ENCODE results near the gene FKBP1B.
A peak's percentile ranks its signal among the peaks of the same experiment; 100 is the strongest.

FKBP1B gene

GRCh38 chr2:24015562-24016375 is 33.8 kb upstream of the FKBP1B start:
- Histone ChIP-seq H3K36me3 (ENCODE audit: insufficient read depth, low read length) (no peaks in the 10 kb centered on the region), H3K4me3 (ENCODE audit: low read length) (peak overlapping the region; percentile 23), H3K9me3 (replicated peaks; ENCODE audit: low read length) (no peaks in the 10 kb centered on the region), H3K4me1 (ENCODE audit: control insufficient read depth, insufficient read depth, low read length) (peaks cover 31% of the 10 kb centered on the region), H3K9ac (ENCODE audit: low read depth, low read length) (peak overlapping the region; percentile 64), H3K4me2 (ENCODE audit: low read length) (peak overlapping the region; percentile 63), H3K27me3 (ENCODE audit: control insufficient read depth, insufficient read depth, low read length) (no peaks in the 10 kb centered on the region)

GRCh38 chr2:24016376-24016761 is 33.2 kb upstream of the FKBP1B start:
- no peaks in the 10 kb centered on the region for H3K9me3 ChIP-seq (replicated peaks; ENCODE audit: low read length)
- H3K9ac ChIP-seq (ENCODE audit: low read depth, low read length): peak overlapping the region; percentile 64
- H3K27me3 ChIP-seq (ENCODE audit: control insufficient read depth, insufficient read depth, low read length): no peaks in the 10 kb centered on the region
- no peak overlapping the region for H3K4me3 ChIP-seq (ENCODE audit: low read length)
- peaks cover 31% of the 10 kb centered on the region for H3K4me1 ChIP-seq (ENCODE audit: control insufficient read depth, insufficient read depth, low read length)
- peak overlapping the region; percentile 55 for H3K4me2 ChIP-seq (ENCODE audit: low read length)
- no peaks in the 10 kb centered on the region for H3K36me3 ChIP-seq (ENCODE audit: insufficient read depth, low read length)

- Histone ChIP-seq H3K4me1 (ENCODE audit: control insufficient read depth, insufficient read depth, low read length) (peaks cover 31% of the 10 kb centered on the region), H3K36me3 (ENCODE audit: insufficient read depth, low read length) (no peaks in the 10 kb centered on the region), H3K27me3 (ENCODE audit: control insufficient read depth, insufficient read depth, low read length) (no peaks in the 10 kb centered on the region), H3K4me3 (ENCODE audit: low read length) (no peak overlapping the region), H3K4me2 (ENCODE audit: low read length) (no peak overlapping the region), H3K9me3 (replicated peaks; ENCODE audit: low read length) (no peaks in the 10 kb centered on the region), H3K9ac (ENCODE audit: low read depth, low read length) (no peak overlapping the region)
Measured at GRCh38 chr2:24016853-24017703, 32.5 kb upstream of the FKBP1B start.

GRCh38 chr2:24017711-24018110 is 31.8 kb upstream of the FKBP1B start:
- no peak overlapping the region for H3K9ac ChIP-seq (ENCODE audit: low read depth, low read length)
- no peak overlapping the region for H3K4me2 ChIP-seq (ENCODE audit: low read length)
- H3K9me3 ChIP-seq (replicated peaks; ENCODE audit: low read length): no peaks in the 10 kb centered on the region
- no peak overlapping the region for H3K4me3 ChIP-seq (ENCODE audit: low read length)
- no peaks in the 10 kb centered on the region for H3K27me3 ChIP-seq (ENCODE audit: control insufficient read depth, insufficient read depth, low read length)
- H3K36me3 ChIP-seq (ENCODE audit: insufficient read depth, low read length): peaks cover 3% of the 10 kb centered on the region
- peaks cover 27% of the 10 kb centered on the region for H3K4me1 ChIP-seq (ENCODE audit: control insufficient read depth, insufficient read depth, low read length)

GRCh38 chr2:24018241-24018640 is 31.3 kb upstream of the FKBP1B start:
- Histone ChIP-seq H3K4me1 (ENCODE audit: control insufficient read depth, insufficient read depth, low read length) (peaks cover 27% of the 10 kb centered on the region), H3K36me3 (ENCODE audit: insufficient read depth, low read length) (peaks cover 6% of the 10 kb centered on the region), H3K4me3 (ENCODE audit: low read length) (no peak overlapping the region), H3K4me2 (ENCODE audit: low read length) (no peak overlapping the region), H3K27me3 (ENCODE audit: control insufficient read depth, insufficient read depth, low read length) (no peaks in the 10 kb centered on the region), H3K9ac (ENCODE audit: low read depth, low read length) (no peak overlapping the region), H3K9me3 (replicated peaks; ENCODE audit: low read length) (no peaks in the 10 kb centered on the region)

- Histone ChIP-seq H3K9me3 (replicated peaks; ENCODE audit: low read length) (no peaks in the 10 kb centered on the region), H3K4me3 (ENCODE audit: low read length) (no peak overlapping the region), H3K27me3 (ENCODE audit: control insufficient read depth, insufficient read depth, low read length) (no peaks in the 10 kb centered on the region), H3K9ac (ENCODE audit: low read depth, low read length) (no peak overlapping the region), H3K4me2 (ENCODE audit: low read length) (no peak overlapping the region), H3K36me3 (ENCODE audit: insufficient read depth, low read length) (peaks cover 16% of the 10 kb centered on the region), H3K4me1 (ENCODE audit: control insufficient read depth, insufficient read depth, low read length) (peaks cover 32% of the 10 kb centered on the region)
Measured at GRCh38 chr2:24019729-24020128, 29.8 kb upstream of the FKBP1B start.

- Histone ChIP-seq H3K4me2 (ENCODE audit: low read length) (no peak overlapping the region), H3K9ac (ENCODE audit: low read depth, low read length) (no peak overlapping the region), H3K4me3 (ENCODE audit: low read length) (no peak overlapping the region)
Measured at GRCh38 chr2:24020244-24020643, 29.3 kb upstream of the FKBP1B start.

GRCh38 chr2:24021122-24021998 is 28.2 kb upstream of the FKBP1B start:
- H3K27me3 ChIP-seq (ENCODE audit: control insufficient read depth, insufficient read depth, low read length): no peaks in the 10 kb centered on the region
- no peak overlapping the region for H3K9ac ChIP-seq (ENCODE audit: low read depth, low read length)
- peaks cover 16% of the 10 kb centered on the region for H3K36me3 ChIP-seq (ENCODE audit: insufficient read depth, low read length)
- H3K9me3 ChIP-seq (replicated peaks; ENCODE audit: low read length): no peaks in the 10 kb centered on the region
- no peak overlapping the region for H3K4me2 ChIP-seq (ENCODE audit: low read length)
- peaks cover 16% of the 10 kb centered on the region for H3K4me1 ChIP-seq (ENCODE audit: control insufficient read depth, insufficient read depth, low read length)
- no peak overlapping the region for H3K4me3 ChIP-seq (ENCODE audit: low read length)

More at GRCh38 chr2:24020244-24020643, 29.3 kb upstream of the FKBP1B start:
- Histone ChIP-seq H3K4me1 (ENCODE audit: control insufficient read depth, insufficient read depth, low read length) (peaks cover 27% of the 10 kb centered on the region), H3K36me3 (ENCODE audit: insufficient read depth, low read length) (peaks cover 16% of the 10 kb centered on the region), H3K27me3 (ENCODE audit: control insufficient read depth, insufficient read depth, low read length) (no peaks in the 10 kb centered on the region), H3K9me3 (replicated peaks; ENCODE audit: low read length) (no peaks in the 10 kb centered on the region)

GRCh38 chr2:24022324-24022974 is 27.1 kb upstream of the FKBP1B start:
- Histone ChIP-seq H3K27me3 (ENCODE audit: control insufficient read depth, insufficient read depth, low read length) (no peaks in the 10 kb centered on the region), H3K9ac (ENCODE audit: low read depth, low read length) (no peak overlapping the region), H3K4me3 (ENCODE audit: low read length) (no peak overlapping the region), H3K4me2 (ENCODE audit: low read length) (no peak overlapping the region), H3K9me3 (replicated peaks; ENCODE audit: low read length) (no peaks in the 10 kb centered on the region), H3K4me1 (ENCODE audit: control insufficient read depth, insufficient read depth, low read length) (peaks cover 8% of the 10 kb centered on the region), H3K36me3 (ENCODE audit: insufficient read depth, low read length) (peaks cover 16% of the 10 kb centered on the region)

- peaks cover 8% of the 10 kb centered on the region for H3K4me1 ChIP-seq (ENCODE audit: control insufficient read depth, insufficient read depth, low read length)
- H3K4me3 ChIP-seq (ENCODE audit: low read length): no peak overlapping the region
- no peak overlapping the region for H3K4me2 ChIP-seq (ENCODE audit: low read length)
- peaks cover 16% of the 10 kb centered on the region for H3K36me3 ChIP-seq (ENCODE audit: insufficient read depth, low read length)
- H3K9ac ChIP-seq (ENCODE audit: low read depth, low read length): no peak overlapping the region
- no peaks in the 10 kb centered on the region for H3K9me3 ChIP-seq (replicated peaks; ENCODE audit: low read length)
- no peaks in the 10 kb centered on the region for H3K27me3 ChIP-seq (ENCODE audit: control insufficient read depth, insufficient read depth, low read length)
Measured at GRCh38 chr2:24022975-24023575, 26.5 kb upstream of the FKBP1B start.

All from skeletal muscle satellite cell (primary cell).